PC-3 (cell line): ENCODE data around the gene TCF3.

Experiments used
- EZH2 ChIP-seq: fragments of 300-600 bp; sonication (generic); IDR thresholded peaks from one replicate; pipeline ENCODE4 v1.6.1; 2017; ENCODE audit warnings: antibody characterized with exemption, mild to moderate bottlenecking, low read length; ENCODE audit not compliant: unreplicated experiment
- TF ChIP-seq, protein P1 (sequence below): fragments of 300-600 bp; sonication (generic); conservative IDR thresholded peaks from 2 replicates; pipeline ENCODE4 v1.5.1; 2017; ENCODE audit warnings: antibody characterized with exemption, low read depth, mild to moderate bottlenecking, low read length

DNA sequence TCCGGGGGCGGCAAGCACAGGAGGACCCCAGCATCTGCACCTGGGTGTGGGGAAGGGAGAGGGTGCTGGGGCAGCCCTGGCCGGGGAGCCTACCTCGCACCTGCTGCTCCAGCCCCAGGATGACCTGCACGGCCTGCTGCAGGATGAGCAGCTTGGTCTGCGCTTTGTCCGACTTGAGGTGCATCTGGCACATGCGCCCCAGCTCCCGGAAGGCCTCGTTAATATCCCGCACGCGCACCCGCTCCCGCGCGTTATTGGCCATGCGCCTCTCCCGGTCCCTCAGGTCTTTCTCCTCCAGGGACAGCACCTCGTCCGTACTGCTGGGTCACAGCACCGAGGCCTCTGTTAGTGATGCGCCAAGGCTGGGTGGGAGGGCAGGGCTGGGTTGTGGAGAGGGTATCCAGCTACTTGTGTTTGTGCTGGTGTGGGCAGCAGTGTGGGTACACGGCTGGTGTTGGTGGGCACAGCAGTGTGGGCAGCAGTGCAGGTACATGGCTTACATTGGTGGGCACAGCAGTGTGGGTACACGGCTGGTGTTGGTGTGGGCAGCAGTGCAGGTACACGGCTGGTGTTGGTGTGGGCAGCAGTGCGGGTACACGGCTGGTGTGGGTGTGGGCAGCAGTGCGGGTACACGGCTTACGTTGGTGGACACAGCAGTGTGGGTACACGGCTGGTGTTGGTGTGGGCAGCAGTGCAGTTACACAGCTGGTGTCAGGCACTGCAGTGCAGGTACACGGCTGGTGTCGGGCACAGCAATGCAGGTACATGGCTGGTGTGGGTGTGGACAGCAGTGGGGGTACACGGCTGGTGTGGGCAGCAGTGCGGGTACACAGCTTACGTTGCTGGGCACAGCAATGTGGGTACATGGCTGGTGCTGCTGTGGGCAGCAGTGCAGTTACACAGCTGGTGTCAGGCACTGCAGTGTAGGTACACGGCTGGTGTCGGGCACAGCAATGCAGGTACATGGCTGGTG, 40.0 kb downstream of the TCF3 start:
- TF ChIP-seq, protein P1, sequence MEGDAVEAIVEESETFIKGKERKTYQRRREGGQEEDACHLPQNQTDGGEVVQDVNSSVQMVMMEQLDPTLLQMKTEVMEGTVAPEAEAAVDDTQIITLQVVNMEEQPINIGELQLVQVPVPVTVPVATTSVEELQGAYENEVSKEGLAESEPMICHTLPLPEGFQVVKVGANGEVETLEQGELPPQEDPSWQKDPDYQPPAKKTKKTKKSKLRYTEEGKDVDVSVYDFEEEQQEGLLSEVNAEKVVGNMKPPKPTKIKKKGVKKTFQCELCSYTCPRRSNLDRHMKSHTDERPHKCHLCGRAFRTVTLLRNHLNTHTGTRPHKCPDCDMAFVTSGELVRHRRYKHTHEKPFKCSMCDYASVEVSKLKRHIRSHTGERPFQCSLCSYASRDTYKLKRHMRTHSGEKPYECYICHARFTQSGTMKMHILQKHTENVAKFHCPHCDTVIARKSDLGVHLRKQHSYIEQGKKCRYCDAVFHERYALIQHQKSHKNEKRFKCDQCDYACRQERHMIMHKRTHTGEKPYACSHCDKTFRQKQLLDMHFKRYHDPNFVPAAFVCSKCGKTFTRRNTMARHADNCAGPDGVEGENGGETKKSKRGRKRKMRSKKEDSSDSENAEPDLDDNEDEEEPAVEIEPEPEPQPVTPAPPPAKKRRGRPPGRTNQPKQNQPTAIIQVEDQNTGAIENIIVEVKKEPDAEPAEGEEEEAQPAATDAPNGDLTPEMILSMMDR: no peak
- TF ChIP-seq EZH2: no peak
